AG09319 (cell line): ENCODE measurements around the gene SLC25A48.

ENCODE experiments used
- DNase-seq: peaks from one replicate; pipeline ENCODE4 v3.0.0-alpha.2; 2010; ENCODE audit warnings: low read depth; ENCODE audit errors: extremely low read depth
- CTCF ChIP-seq: IDR thresholded peaks from 2 replicates; pipeline ENCODE4 v1.5.1; 2011; ENCODE audit warnings: low read depth, mild to moderate bottlenecking, inconsistent platforms, low read length, moderate library complexity

Gene SLC25A48

GRCh38 chr5:135901633-135902032, 67.2 kb downstream of the SLC25A48 start:
- no peak for TF ChIP-seq CTCF
- no peak for DNase-seq

GRCh38 chr5:135905144-135905543, 70.7 kb downstream of the SLC25A48 start:
- no peak for TF ChIP-seq CTCF
- DNase-seq: no peak

- TF ChIP-seq CTCF: no peak
- DNase-seq: no peak
Observed at GRCh38 chr5:135913713-135914626, 79.5 kb downstream of the SLC25A48 start.

GRCh38 chr5:135915466-135916001, 81.1 kb downstream of the SLC25A48 start:
- DNase-seq: no peak
- TF ChIP-seq CTCF: no peak

GRCh38 chr5:135916638-135917263, 82.3 kb downstream of the SLC25A48 start:
- no peak for DNase-seq
- no peak for TF ChIP-seq CTCF

GRCh38 chr5:135920199-135920598, 85.7 kb downstream of the SLC25A48 start:
- no peak for TF ChIP-seq CTCF
- no peak for DNase-seq

GRCh38 chr5:135921388-135921787, 86.9 kb downstream of the SLC25A48 start:
- TF ChIP-seq CTCF: no peak
- DNase-seq: no peak
